HG03571 (cell line): ENCODE data around the gene NMUR1.

Source experiments
- ATAC-seq: cut with Tn5 transposase; IDR thresholded peaks from one replicate; pipeline ENCODE4 v1.9.1; 2021; ENCODE audit not compliant: unreplicated experiment

Gene NMUR1

DNA sequence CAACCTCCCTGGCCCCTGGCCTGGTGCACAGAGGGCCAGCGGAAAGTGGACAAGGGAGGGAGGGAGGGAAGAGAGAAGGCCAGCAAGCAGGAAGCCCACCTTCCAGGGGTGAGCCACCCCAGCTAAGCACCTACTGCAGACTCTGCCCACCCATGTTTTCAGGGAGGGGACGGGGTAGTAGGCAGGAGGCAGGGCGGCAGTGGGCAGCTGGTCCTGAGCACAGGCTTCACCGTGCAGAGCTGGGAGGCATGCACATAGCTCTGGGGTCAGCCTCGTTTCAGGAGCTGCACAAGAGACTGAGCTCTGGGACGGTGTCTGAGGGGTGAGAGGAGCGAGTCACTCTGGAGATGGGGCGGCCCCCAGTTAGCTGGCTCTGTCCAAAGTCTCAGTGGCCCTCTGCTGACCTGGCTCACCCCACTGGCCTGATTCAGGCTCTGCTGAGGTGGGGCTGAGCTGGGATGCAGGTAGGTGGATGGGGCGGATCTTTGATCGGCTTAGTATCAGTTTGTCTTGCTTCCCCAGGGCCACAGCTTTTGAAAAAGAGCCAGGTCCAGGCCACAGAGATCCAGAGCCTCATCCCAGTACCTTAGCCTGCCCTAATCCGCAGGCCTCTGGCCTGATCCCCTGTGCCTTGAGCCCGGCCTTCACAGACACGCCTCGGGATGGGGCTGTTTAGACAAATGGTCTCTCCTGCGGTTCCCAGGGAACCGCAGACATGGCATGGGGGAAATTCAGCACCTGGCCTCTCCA, 3.7 kb downstream of the NMUR1 start:
- ATAC-seq = no peak

GRCh38 chr2:231525248-231526163, 4.7 kb downstream of the NMUR1 start:
- ATAC-seq = no peak

DNA sequence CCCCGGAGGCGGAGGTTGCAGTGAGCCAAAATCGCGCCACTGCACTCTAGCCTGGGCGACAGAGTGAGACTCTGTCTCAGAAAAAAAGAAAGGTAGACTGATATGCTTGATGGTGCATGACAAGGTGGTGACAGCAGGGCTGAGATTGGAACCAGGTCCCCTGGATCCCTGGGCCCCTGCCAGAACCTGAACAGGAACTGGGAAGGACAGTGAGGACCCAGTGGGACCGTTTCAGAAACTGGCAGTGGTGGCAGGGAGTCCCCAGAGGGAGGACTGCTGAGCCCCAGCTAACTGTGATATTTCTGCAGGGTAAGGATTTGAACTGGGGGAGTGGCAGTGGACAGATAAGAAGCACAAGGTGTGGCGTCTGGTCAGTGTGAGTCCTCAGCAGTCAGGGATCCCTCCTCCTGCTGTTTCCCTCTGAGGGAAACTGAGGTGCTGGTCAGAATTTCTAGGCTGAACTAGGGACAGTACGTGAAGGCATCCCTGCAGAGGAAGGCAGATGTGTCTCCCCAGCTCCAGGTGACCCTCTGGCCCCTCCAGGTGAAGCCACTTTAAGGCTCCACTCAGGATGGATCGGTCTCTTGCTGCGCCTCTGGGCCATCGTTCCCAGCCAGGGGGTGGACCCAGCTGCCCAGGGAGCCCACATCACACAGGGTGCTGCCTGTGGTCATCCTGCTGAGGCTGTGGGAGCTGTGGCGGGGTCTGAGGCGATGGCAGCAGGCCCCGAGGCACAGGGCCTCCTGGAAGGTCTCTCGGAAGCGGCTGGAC, 5.6 kb downstream of the NMUR1 start:
- no peak for ATAC-seq

- ATAC-seq = no peak
Observed at GRCh38 chr2:231523451-231524285, 6.6 kb downstream of the NMUR1 start.

- ATAC-seq = no peak
Observed at GRCh38 chr2:231522418-231523180, 7.6 kb downstream of the NMUR1 start.

DNA sequence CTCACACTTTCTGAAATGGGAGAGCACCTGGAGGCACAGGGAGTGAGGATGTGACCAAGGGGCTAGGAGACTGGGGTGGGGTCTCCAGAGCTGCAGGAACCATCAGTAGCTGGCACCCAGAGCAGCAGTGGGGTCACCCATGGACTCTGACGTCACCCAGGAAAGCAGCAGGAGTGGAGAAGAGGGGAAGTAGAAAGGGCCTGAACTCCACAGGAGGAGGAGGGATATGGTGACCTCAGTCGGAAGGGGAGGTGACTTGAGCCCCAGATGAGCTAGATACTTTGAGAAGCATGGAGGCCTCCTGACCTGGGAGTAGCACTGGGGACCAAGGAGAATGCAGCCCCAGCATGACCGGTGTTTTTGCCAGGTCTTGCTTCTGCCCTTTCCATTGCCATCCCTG, 8.8 kb downstream of the NMUR1 start:
- ATAC-seq = no peak

DNA sequence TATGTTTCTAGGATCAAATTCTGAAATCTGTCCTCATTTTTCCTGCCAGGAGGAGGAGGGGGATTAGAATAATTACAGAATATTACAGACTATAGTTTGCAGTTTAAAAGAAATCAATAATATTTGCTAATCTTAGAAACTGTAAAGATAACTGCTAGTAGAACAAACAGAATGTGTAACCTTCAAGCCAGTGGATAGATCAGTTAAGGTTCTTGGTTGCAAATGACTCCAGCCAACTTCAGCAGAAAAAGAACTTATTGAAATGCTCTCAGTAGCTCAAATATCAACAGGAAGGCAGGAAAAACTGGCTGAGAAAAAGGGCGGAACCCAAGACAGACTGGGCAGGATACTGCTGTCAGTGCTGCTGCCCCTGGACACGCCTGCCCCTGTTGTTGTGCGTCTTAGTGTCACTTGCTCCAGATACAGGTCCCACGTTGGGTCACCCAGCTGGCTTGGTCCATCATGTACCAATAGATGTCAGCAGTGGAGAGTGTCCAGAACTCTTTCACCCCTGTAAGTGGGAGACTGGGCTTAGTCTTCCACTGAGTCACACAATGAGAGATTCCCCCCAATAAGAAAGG, 10.2 kb downstream of the NMUR1 start:
- ATAC-seq = no peak

DNA sequence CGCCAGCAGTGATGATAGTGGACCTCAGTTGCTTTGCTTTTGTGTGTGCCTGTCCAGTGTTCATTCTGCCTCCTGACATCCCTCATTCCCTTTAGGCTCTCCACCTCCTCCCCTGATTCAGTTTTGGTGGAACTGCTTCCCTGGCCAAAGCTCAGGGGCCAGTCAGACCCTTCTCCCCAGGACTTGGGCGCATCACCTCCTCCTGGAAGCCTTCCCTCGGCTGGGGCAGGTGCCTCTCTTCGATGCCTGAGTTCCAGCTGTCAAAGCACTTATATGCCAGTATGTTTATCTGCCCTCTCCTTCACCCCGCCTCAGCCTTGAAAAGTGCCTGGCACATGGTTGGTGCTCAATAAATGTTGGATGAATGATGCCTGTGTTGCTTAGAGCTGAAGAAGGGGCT, 11.5 kb downstream of the NMUR1 start:
- no peak for ATAC-seq

- no peak for ATAC-seq
Observed at GRCh38 chr2:231515603-231516002, 14.6 kb downstream of the NMUR1 start.

DNA sequence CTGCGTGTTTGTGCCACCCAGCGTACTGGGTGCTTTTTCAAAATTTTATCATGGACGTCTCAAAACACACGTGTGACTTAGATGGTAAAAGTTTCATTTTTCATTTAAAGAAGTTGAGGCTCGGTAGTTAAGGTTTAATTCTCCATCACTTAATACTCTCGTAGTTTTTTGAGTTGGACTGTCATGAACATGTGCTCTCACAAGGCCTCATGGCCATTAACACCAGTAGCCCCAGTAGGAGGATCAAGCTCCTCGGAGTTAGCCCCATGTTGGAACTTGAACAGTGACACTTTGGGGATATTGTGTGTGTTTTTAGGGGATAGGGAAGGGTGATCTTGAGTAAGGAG, 15.3 kb downstream of the NMUR1 start:
- ATAC-seq = no peak

DNA sequence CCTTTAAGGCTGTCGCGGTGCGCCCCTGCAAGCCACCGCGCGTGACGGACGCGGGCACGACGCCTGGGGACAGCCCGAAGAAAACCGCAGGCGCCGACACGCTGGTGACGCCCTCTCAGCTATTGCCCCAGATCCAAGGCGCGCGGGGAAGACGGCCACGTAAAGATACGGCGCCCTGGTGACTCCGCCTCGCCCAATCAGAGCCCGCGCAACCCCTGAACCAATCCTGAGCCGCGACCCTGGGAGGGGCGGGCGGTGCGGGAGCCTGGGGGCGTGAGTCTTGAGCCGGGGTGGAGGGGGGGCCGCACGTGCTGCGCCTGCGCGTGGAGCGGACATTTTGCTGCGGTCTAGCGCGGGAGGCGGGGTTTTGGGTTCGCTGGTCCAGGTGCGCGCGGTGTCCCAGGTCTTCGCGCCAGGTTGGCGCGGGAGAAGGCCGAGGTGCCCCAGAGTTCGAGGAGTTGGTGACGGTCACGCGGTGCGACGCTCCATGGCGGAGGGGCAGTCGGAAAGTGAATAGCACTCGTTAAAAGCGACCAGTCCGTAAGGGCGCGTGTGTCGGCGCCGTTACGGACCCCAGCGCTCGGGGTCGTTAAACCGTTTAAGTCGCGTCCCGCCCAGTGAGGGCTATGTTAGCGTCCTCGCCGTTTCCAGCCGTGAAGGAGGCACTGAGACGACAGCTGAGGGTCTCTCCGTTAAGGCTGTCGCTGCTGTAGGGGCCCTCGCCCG, 15.9 kb downstream of the NMUR1 start:
- ATAC-seq = peak; percentile 98

- ATAC-seq = no peak
Observed at GRCh38 chr2:231513746-231514224, 16.5 kb downstream of the NMUR1 start.

DNA sequence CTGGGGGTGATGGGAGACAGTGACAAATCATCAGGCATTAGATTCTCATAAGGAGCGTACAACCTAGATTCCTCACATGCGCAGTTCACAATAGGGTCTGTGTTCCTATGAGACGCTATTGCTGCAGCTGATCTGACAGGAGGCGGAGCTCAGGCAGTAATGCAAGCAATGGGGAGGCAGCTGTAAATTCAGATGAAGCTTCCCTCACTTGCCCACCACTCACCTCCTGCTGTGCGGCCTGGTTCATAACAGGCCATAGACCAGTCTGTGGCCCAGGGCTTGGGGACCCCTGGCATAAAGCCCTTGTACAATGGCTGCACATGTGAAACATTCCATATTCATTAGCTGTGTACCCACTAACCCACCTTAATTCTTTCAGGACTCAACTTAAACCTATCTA, 18.0 kb downstream of the NMUR1 start:
- ATAC-seq = no peak

DNA sequence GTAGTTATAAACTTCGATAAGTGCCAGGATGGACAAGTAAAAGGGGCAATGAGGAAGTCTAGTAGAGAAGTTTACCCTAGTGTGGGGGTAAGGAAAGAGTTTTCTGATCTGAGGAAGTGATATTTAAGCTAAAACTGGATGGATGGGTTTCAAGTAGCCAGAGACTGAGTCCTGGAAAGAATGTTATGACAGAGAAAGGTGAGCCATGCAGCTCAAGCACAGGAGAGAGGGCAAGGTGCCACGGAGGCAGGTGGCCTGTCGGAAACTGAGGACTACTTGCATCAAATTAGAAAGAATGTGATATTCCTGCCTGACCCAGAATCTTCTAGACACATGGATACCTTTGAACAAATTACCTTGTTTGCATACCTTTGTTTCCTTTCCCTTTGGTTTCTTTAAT, 26.5 kb downstream of the NMUR1 start:
- ATAC-seq = no peak

DNA sequence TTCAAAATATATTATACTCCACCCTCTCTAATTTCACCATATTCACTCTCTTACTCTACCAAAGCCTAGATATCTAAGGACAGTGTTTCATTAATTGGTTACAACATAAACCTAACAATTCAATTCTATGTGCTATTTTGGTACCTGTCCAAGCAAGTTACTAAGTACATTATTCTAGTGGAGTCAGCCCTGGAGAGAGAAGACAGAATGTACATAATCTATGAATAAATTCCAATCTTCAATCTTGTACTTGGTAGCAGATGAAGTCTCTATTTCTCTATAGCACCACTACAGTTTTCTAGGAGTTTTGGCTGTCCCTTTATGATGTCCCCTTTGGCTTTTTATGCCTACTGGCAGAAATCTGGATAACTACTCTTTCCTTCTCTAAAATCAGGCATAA, 27.6 kb downstream of the NMUR1 start:
- no peak for ATAC-seq

- no peak for ATAC-seq
Observed at GRCh38 chr2:231497651-231498050, 32.6 kb downstream of the NMUR1 start.

GRCh38 chr2:231494669-231495068, 35.6 kb downstream of the NMUR1 start:
- ATAC-seq = no peak

DNA sequence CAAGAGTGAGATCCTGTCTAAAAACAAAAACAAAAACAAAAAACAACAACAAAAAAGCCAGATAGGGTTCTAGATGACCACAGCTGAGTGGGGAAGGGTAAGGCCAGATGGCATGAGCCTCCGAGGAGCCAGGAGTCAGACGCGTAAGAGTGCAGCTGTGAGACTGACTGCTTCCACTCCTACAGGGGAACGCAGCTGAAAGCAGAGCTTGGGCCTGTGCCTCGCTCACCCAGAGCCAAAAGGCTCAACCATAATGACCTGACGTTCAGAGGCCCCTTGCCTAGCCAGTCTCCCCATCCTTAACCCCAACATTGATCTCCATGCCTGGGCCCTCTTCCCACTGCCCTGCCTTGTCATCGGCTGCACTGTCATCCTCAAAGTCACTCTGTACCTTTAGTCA, 39.4 kb downstream of the NMUR1 start:
- ATAC-seq = no peak

DNA sequence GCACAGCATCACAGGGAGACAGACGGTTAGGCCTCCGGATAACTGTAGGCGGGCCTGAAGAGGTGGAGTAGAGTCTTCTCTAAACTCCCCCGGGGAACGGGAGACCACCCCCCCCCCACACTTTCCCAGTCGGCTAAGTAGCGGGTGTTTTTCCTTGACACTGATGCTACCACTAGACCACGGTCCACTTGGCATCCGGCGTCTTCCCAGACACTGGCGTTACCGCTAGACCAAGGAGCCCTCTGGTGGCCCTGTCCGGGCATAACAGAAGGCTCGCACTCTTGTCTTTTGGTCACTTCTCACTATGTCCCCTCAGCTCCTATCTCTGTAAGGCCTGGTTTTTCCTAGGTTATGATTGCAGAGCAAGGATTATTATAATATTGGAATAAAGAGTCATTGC, 40.3 kb downstream of the NMUR1 start:
- ATAC-seq = no peak
